Measurements from ENCODE around the gene LIAS.
"Not testable (repeated sequence)": the region's sequence is repeated elsewhere in the genome, so short reads cannot be mapped to it uniquely, and the experiment has no call there.

Gene LIAS

GRCh38 chr4:39452860-39453587 is 5.8 kb upstream of the LIAS start:
- DNase-seq (ENCODE audit: extremely low read depth in 1 of 2, low read depth in 1 of 2) = no peak

- DNase-seq (ENCODE audit: extremely low read depth in 1 of 2, low read depth in 1 of 2) = no peak
Measured at GRCh38 chr4:39453738-39454137, 5.1 kb upstream of the LIAS start.

- no peak for DNase-seq (ENCODE audit: extremely low read depth in 1 of 2, low read depth in 1 of 2)
Measured at GRCh38 chr4:39455486-39455885, 3.4 kb upstream of the LIAS start.

- DNase-seq (ENCODE audit: extremely low read depth in 1 of 2, low read depth in 1 of 2) = no peak
Measured at GRCh38 chr4:39456946-39457763, 1.7 kb upstream of the LIAS start.

- not testable (repeated sequence) for DNase-seq (ENCODE audit: extremely low read depth in 1 of 2, low read depth in 1 of 2)
Measured at GRCh38 chr4:39458161-39458504, 723 bp upstream of the LIAS start.

- DNase-seq (ENCODE audit: extremely low read depth in 1 of 2, low read depth in 1 of 2) = no peak
Measured at GRCh38 chr4:39464886-39465501, 6.1 kb downstream of the LIAS start.

GRCh38 chr4:39466747-39467146 is 7.9 kb downstream of the LIAS start:
- no peak for DNase-seq (ENCODE audit: extremely low read depth in 1 of 2, low read depth in 1 of 2)

- no peak for DNase-seq (ENCODE audit: extremely low read depth in 1 of 2, low read depth in 1 of 2)
Measured at GRCh38 chr4:39467464-39467863, 8.6 kb downstream of the LIAS start.

GRCh38 chr4:39469429-39470077 is 10.7 kb downstream of the LIAS start:
- no peak for DNase-seq (ENCODE audit: extremely low read depth in 1 of 2, low read depth in 1 of 2)

GRCh38 chr4:39470402-39470801 is 11.5 kb downstream of the LIAS start:
- DNase-seq (ENCODE audit: extremely low read depth in 1 of 2, low read depth in 1 of 2) = no peak

- DNase-seq (ENCODE audit: extremely low read depth in 1 of 2, low read depth in 1 of 2) = no peak
Measured at GRCh38 chr4:39472396-39472795, 13.5 kb downstream of the LIAS start.

- no peak for DNase-seq (ENCODE audit: extremely low read depth in 1 of 2, low read depth in 1 of 2)
Measured at GRCh38 chr4:39476187-39476895, 17.5 kb downstream of the LIAS start.

GRCh38 chr4:39480251-39480650 is 21.4 kb downstream of the LIAS start:
- DNase-seq (ENCODE audit: extremely low read depth in 1 of 2, low read depth in 1 of 2) = no peak

- no peak for DNase-seq (ENCODE audit: extremely low read depth in 1 of 2, low read depth in 1 of 2)
Measured at GRCh38 chr4:39480902-39481695, 22.2 kb downstream of the LIAS start.

- DNase-seq (ENCODE audit: extremely low read depth in 1 of 2, low read depth in 1 of 2) = no peak
Measured at GRCh38 chr4:39484582-39485272, 25.9 kb downstream of the LIAS start.

- DNase-seq (ENCODE audit: extremely low read depth in 1 of 2, low read depth in 1 of 2) = no peak
Measured at GRCh38 chr4:39486221-39486804, 27.5 kb downstream of the LIAS start.

GRCh38 chr4:39490322-39490721 is 31.5 kb downstream of the LIAS start:
- DNase-seq (ENCODE audit: extremely low read depth in 1 of 2, low read depth in 1 of 2) = no peak

- no peak for DNase-seq (ENCODE audit: extremely low read depth in 1 of 2, low read depth in 1 of 2)
Measured at GRCh38 chr4:39494354-39494753, 35.5 kb downstream of the LIAS start.

Measured in stimulated activated CD8-positive, alpha-beta memory T cell treated with anti-CD3 and anti-CD28 coated beads, Interleukin-7, amount 100 ng/mL, for 48 hours (primary cell).